CD4-positive, alpha-beta T cell treated with Interferon gamma for 1 hour (primary cell): ENCODE results near the gene TMEM123.

Experiments used
- DNase-seq: peaks from one replicate; pipeline ENCODE4 v3.0.0-alpha.2; 2020

TMEM123 gene

DNA sequence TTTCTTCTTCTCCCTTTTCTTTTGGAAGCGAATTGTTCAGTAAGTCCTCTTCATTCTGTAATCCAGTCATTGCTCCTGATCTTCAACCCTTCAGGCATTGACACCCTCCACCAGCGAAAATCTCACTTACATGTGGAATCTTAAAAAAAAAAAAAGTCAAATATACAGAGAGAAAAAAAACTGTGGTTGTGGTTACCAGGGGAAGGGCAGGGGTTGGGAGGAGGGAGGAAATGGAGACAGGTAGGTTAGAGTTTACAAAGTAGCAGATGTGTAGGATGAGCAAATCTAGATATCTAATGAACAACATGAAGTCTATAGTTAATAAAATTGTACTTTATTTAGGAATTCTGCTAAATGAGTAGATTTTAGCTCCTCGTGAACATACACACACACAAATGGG, 17.7 kb upstream of the TMEM123 start:
- DNase-seq = peak; percentile 14

DNA sequence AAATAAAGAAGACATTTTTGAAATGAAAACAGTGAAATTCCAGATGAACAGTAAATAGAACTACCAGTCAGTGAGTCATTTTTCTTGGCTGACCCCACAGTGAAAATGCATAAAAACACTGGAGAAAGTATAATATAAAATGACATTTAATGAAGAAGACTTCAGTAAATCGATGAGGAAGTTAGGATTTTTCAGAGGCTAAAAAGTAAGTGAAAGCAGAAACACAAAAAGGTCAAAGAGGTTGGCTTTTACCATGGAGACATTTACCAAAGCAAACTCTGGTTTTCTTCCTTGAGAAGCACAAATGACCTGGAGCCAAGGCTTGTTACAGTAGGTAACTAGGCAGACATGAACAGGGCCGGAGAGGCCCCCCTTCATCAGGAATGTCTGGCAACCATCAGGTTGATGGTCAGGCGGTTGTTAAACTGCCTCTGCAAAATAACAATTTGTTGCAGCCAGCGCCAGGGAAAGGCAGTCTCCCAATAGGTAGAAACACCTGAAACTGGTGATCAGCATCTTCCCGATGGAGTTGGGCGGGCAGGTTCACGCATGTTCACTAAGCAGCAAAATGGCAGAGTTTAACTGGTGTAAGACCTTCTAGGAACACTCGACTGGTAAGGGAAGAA, 16.7 kb upstream of the TMEM123 start:
- no peak for DNase-seq

DNA sequence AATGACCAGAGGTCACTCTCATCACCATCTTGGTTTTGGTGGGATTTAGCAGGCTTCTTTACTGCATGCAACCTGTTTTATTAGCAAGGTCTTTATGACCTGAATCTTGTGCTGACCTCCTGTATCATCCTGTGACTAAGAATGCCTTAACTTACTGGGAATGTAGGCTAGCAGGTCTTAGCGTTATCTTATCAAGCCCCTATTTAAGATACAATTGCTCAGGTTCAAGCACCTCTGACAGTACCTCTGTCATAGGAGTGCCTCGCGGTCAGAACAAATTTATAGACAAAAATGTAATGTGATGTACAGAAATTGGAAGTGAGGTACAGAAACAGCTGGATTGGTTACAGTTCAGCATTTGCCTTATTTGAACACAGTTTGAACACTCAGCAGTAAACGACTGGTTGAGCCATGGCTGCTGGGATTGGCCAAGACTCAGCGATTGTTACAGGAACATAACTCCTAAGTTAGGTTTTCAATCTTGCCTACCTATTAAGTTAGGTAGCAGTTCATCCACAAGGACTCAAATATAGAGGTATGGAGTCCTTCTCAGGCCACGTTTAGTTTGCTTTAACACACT, 16.1 kb upstream of the TMEM123 start:
- DNase-seq = no peak

DNA sequence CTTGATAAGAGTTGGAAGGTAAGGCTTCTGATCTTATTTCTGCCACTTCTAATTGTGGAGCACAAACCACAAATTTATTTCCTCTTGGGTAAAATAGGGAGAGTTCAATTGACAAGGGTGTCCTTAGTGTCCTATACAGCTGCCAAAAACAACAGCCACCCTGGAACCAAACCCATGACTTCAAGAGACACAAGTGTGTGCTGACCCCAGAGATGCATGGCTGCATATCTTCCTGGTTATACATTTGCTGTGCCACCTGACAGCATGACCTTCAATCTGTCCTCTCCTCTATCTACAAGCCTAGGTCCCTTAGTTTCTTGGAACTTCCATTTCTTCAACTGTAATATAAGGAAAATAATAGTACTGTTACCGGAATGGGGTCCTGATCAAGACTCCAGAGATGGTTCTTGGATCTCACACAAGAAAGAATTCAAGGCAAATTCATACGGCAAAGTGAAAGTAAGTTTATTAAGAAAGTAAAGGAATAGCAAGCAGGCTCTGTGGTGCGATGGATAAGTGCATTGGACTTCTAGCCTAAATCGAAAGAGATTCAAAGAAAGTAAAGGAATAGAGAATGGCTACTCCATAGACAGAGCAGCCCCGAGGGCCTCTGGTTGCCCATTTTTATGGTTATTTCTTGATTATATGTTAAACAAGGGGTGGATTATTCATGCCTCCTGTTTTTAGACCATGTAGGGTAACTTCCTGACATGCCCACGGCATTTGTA, 15.5 kb upstream of the TMEM123 start:
- no peak for DNase-seq

DNA sequence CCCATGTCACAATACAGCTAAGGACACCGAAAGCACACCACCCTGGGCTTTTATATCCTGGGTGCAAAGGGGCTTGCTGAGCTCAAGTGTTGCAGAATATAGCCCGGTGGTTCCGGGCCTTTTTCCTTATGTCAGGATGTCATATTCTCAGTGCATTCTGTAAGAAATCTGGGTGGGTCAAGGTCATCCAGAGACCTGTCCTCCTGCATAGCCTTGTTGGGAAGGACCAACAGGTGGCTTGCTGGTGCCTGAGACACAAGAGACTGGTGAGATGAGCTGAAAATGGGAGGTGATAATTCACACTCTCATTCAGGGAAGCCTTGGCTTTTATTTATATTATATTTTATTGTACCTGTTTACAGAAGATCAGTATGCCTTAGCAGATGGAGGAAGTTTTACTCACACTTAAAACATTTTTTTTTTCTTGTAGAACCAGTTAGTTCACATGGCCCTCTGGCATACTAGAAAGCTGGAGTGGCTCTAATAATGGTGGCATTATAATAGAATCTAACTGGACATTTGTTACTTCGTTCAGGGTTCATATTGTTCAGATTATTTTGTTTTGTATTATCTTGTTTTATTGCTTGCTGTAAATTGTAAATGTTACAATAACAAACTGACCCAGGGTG, 14.6 kb upstream of the TMEM123 start:
- DNase-seq = no peak

DNA sequence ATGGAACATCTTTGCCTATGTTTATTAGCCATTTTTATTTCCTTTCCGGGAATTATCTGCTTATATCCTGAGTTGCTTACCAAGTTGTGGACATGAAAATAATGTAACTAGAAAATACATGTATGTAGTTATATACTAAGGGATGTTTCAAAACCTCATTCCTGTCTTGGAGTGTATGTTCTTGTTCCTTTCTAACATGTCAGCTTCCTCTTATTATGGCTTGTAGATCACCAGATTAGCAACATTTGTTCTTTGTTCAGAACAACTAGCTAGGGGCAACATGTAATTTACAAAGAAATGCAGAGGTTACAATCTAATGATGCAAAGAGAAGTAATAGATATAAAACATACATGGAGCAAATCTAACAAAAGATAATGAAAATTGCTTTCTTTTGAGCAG, 13.1 kb upstream of the TMEM123 start:
- DNase-seq = no peak

DNA sequence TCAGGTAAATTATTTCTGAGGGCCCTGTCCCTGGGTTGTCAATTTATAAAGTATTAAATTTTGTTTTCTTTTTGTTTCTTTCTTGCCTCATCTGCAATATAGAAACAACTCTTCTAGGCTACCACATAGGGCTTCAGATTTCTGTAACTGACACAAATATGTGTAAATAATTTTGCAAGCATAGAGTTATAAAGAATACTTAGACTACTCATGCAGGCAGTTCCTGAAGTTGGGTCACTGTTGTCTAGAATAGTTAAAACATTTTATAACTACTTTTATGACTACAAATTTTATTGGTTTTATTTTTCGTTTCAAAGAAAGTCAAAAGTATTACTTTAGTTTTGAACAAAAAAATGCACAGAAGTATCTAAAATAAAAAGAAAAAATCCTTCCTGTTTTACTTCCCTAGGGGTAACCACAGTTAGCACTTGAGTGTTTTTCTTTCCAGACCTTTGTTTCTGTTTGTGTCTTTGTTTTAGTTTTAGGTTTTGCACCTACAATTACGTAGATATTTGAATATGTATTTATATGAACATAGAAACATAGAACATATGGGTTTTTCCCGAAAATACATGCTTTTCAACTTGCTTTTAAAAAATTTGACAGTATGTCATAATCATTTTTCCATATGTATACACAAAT, 12.4 kb upstream of the TMEM123 start:
- DNase-seq = no peak

DNA sequence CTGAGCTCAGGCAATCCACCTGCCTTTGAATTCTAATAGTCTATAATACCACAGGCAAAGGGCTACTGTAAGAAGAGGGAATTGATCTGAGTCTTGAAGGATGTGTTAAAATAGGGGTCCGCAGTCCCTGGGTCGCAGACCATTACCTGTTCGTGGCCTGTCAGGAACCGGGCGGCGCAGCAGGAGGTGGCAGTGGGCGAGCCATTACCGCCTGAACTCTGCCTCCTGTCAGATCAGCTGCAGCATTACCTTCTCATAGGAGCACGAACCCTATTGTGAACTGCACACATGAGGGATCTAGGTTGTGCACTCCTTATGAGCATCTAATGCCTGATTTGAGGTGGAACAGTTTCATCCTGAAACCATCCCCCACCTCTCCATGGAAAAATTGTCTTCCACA, 11.5 kb upstream of the TMEM123 start:
- DNase-seq = no peak

DNA sequence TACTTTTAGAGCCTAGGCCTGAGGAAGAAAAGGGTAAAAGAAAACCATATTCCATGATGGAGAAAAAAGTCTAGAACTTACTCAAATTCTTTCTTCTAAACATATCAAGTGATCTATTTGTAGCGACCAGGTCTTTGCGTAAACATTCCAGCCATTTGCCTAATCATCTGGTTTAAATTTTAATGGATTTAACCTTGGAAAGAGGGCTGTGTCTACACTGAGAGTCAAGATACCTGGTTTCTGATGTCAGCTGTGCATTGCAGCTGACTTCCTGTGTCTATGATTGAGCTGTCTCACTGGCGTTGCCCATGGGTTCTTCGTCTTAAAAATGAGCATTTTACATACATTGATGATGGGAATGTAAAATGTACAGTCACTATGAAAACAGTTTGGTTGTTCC, 10.0 kb upstream of the TMEM123 start:
- DNase-seq = no peak

DNA sequence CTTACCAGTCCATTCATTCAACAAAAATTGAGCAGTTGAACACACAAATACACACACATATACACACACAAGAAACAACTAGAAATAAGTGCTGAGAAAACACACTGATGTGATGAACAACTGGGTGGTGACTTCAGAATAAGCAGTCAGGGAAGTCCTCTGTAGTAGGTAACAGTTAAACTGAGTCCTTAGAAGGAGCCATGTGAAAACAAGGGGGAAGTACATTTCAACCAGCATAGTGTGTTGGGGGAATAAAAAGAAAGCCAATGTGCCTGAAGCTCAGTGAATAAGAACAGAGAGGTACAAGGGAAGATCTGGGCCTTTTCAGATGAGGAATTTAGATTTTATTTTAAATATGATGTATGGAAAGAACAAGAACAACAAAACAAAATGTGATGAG, 6.8 kb upstream of the TMEM123 start:
- no peak for DNase-seq

DNA sequence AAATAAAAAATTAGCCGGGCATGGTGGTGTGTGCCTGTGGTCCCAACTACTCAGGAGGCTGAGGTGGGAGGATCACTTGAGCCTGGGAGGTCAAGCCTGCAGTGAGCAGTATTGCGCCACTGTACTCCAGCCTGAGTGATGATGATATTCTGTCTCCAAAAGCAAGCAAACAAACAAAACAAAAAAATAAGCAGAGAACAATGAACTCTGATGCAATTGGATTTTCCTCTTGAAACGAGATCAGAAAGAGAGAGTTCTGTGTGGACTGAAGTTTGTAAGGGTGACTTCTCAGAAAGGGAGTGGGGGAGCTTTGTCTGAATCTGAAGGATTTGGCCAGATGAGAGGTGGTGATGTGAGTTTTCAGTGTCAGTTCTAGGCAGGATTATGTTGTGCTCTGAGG, 6.0 kb upstream of the TMEM123 start:
- no peak for DNase-seq

DNA sequence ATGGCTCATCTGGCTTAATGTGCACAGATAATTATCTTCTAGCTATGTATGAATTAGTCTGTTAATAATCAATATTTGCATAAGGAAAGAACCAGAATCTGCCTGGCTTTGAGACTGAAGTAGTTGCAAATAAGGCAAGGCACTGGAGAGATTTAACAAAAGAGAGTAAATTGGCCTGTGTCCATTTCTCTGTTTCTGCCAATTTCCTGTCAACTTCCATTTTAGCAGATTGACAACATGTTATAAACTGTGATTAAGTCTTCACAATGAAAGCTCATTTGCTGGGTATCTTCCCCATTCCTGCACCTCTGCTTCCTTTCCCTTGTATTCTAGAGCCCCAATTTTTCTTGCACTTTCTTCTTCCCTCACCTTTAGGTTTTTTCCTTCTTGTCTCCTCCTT, 5.3 kb upstream of the TMEM123 start:
- no peak for DNase-seq

DNA sequence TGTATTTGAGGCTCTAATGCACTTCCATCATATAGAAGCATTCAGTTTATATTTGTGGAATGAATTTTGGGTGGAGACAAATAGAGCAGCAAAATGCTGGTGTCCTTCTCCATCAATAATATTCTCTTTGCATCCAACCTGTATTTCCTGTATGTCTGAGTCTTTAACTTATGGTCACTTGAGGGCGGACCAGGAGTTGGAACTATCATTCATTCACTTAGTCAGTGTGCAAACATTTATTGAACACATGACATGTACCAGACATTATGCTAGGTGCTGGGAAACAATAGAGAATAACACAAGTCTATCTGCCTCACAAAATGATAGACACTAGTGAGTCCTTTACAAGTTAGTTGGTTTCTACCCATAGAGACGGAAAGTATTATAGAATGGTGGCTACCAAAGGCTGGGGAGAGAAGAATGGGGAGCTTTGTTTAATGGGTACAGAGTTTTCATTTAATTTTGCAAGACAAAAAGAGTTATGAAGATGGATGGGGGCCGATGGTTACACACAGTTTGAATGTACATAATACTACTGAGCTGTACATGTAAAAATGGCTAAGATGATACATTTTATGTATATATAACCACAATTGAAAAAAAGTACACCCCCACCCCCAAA, 4.6 kb upstream of the TMEM123 start:
- DNase-seq = no peak

DNA sequence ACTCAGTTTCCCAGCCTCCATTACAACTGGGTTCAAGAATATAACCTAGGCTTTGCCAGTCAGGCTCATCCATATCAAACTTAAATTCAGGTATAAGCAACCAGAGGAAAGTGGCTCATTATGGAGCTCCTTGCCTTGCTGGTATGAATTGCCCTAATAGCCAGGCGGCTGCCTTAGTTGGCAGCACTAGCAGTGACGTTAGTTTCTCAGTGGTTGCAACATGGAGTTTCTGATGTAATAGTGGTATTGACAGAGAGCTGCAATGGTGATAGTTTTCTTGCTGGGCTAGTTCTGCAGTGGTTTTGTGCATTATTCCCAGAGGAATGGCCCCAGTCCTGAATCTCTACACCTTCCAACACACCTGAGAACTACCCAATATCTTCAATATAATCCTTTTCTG, 3.8 kb upstream of the TMEM123 start:
- DNase-seq = peak; percentile 26

DNA sequence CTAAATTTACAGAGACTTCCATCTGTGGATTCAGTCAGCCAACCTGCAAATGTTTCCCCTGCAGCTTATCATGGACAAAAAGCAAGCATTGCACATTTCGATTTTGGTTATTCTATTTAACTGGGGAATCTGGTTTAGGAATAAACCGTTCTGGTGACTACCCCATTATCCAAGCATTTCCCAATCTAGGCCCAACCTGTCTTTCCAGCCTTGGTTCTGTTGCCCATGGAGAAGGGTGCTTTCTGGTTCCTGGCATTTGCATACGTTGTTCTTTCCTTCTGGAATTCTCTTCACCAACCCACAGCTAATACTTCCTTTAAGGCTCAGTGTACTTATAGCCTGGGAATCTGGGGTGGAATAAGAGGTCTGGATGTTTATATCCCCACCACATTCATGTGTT, 1.4 kb upstream of the TMEM123 start:
- no peak for DNase-seq

DNA sequence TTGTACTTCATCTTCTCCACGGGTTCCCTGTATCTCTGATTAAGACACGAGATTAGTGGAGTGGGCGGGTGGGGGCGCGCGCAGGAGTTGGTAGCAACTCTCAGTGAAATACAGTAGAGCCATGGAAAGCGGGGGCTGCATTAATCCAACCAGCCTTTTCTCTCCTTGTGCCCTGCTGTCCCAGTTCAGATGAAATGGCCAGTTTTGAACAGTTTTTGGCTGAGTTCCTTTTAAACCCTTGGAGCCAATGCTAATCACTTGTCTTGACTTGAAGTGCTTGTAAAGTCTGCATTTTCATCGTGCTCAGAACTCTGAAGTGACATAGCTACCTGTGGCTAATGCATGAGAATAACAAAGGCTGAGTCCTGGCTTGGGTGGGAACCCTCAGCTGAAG, 734 bp upstream of the TMEM123 start:
- DNase-seq = no peak

DNA sequence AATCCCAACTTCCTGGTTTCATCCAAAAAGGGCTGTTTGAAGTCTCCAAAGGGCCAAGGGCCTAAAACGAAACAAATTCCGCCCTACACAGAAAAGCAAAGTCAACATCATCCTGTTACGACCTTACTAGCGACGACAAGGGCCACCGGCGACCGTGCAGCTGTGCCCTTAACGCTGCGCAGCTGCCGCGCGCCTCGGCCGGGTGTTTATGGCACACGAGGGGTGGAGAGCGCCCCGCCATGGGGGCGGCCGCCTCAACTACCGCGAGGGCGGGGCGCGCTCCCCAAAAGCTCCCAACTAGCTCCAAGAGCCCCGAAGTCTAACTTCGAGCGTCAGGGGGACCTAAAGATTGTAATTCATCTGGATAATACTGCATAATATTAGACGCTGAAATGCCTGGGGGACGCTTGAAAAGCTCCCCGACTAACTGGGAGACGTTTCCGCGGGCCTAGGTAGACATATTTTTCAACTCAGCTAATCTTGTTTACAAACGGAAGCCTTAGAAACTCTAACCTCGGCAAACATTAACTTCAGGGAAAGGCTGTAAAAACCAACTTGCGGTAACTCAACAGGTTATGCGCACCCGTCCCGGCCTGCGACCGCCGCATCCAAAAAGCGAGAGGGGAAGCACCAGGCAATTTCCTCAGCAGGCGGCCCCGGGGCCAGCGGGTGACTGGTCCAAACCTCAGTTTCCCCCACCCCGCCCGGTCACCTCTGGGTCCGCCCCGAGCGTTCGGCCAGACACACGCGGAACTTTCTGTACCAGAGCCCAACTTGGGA, 694 bp downstream of the TMEM123 start:
- DNase-seq = peak; percentile 77

DNA sequence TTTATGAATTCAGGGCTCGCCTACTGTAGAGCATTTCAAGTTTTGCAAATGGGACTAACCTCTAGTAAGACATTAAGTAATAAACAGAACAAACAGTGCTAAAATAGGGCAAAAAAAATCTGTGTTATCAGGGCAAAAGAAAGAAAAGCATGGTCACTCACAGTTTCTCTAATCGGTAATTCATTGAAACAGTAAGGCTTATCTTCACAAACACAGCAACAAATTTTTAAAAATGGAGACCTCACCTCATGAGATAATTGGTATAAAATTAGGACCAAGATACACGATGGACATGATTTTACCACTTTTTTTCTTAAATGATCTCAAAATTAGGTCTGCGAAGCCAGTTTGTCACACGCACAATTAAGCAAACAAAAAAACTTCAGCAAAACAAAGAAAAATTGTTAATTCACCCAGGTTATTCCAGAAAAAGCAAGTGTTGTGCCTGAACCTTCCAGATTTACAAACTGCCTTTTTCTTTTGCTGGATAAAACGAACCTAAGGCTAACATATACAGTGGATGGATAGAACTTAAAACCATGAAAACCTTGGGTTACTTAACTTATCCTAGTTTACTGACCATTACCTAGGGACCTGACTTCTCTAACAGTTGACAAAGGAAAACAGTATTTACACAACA, 1.4 kb downstream of the TMEM123 start:
- DNase-seq = no peak

DNA sequence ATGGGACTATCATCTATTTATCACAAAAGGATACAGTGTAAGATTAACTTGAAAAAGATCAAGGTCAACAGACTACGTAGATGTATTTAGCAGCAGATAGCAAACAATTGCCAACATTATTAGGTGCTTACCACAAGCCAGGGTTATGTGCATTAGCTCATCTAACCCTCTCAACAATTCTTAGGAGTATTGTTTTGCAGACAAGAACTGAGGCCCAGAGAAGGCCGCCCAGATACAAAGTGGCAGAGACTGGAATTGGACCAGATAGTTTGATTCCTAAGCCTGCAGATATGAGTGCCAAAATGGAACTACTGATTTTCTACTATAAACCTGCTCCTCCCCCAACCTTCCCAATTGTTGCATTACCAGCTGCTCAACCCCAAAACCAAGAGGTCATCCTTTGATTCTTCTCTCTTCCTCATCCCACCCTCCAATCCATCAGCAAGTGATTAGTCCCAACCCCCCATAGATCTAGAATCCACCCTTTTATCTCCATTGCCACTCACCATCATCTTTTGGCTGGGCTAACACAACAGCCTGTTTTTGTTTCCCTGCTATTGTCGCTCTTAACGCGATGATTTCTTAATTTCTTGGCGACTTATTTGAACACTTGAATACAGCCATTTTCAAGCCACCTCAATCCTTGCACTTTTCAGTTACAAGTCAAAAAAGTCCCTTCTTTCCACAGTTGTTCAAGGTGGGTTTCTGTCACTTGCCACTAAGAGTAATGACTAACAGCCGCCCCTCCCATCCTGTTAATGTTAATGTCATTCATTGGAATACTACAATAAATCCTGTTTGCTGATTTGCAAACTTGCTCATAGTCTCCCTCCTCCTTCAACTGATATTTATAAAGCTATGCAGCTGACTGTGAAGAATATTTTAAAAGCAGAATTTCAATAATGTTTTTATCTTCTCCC, 2.7 kb downstream of the TMEM123 start:
- no peak for DNase-seq

DNA sequence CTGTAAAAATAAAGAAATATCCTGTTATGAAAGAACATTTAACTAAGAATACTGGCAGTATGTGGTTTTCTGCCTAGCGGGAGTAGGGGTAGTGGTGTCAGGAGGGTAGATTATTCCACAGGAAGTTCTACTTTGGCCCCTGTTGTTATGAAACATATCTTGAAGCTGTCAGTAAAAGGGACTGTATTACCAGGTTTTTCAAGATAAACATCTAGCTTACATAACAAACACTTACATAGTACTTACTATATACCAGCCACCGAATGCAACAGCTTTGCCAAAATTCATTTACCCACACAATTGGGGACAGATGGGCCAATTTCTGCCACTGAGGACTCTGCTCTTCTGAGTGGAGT, 3.7 kb downstream of the TMEM123 start:
- DNase-seq = no peak
